Neural cell (in vitro differentiated cells): ENCODE data around the gene PEX5.
"Not testable (repeated sequence)": the region's sequence is repeated elsewhere in the genome, so short reads cannot be mapped to it uniquely, and the experiment has no call there.

Experiments
- CTCF ChIP-seq: fragments of 450-650 bp; IDR thresholded peaks from 2 replicates; pipeline ENCODE4 v1.5.1; 2014; ENCODE audit warnings: antibody characterized with exemption, mild to moderate bottlenecking, moderate library complexity; ENCODE audit not compliant: poor library complexity, severe bottlenecking
- EP300 ChIP-seq: fragments of 450-650 bp; conservative IDR thresholded peaks from 2 replicates; pipeline ENCODE4 v1.6.1; 2014; ENCODE audit warnings: antibody characterized with exemption, mild to moderate bottlenecking, moderate library complexity; ENCODE audit not compliant: poor library complexity, severe bottlenecking
- EZH2 ChIP-seq: fragments of 200-600, 300-800 bp; shearing (Covaris generic), sonication (generic); IDR thresholded peaks from 2 replicates; pipeline ENCODE4 v1.6.1; 2014; ENCODE audit warnings: antibody characterized with exemption, low read length, borderline replicate concordance, mild to moderate bottlenecking; ENCODE audit not compliant: insufficient read depth, poor library complexity, severe bottlenecking
- POLR2AphosphoS5 ChIP-seq: IDR thresholded peaks from 2 replicates; pipeline ENCODE4 v1.6.1; 2012
- RAD21 ChIP-seq: fragments of 450-650 bp; conservative IDR thresholded peaks from 2 replicates; pipeline ENCODE4 v1.6.1; 2014; ENCODE audit warnings: antibody characterized with exemption, mild to moderate bottlenecking, moderate library complexity
- REST ChIP-seq: IDR thresholded peaks from 2 replicates; pipeline ENCODE4 v1.6.1; 2012; ENCODE audit warnings: borderline replicate concordance
- SMC3 ChIP-seq: fragments of 450-650 bp; conservative IDR thresholded peaks from 2 replicates; pipeline ENCODE4 v1.6.1; 2014; ENCODE audit warnings: antibody characterized with exemption, mild to moderate bottlenecking, moderate library complexity; ENCODE audit not compliant: poor library complexity

- TF ChIP-seq CTCF, POLR2AphosphoS5, EZH2, REST, RAD21, EP300, SMC3: not testable (repeated sequence)
These were observed 3.4 kb upstream of the PEX5 start for GRCh38 chr12:7186058-7186457.
